OCI-LY7 (cell line): ENCODE measurements around the gene ADRB1.

Source experiments
- CTCF ChIP-seq: fragments of 200-600 bp; sonication (generic); conservative IDR thresholded peaks from 2 replicates; pipeline ENCODE4 v1.5.1; 2014; ENCODE audit warnings: mild to moderate bottlenecking, antibody characterized with exemption, low read length, moderate library complexity, mixed read lengths
- EZH2phosphoT487 ChIP-seq: fragments of 200-600 bp; sonication (generic); IDR thresholded peaks from 2 replicates; pipeline ENCODE4 v1.6.1; 2018; ENCODE audit warnings: low read depth, borderline replicate concordance, mild to moderate bottlenecking, mixed run types, antibody characterized with exemption, low read length, moderate library complexity, mixed read lengths

DNA sequence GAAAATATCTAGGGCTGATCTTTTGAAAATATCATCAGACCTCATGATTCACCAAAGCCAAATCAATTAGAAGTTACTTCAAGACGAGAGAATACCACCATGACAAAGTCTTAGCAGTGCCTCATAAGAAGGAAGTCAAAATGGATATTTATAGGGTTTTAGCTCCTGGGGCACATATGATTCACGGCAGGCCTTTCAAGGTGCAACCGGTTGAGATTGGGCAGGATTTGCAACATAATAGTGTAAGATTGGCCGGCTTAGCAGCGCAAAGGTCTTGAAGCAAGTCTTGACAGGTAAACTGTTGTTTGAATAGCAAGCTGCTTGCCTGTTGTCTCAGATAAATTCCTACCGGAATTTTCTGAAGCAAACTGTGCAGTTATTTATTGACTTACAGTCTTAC lies 17.5 kb downstream of the ADRB1 start:
- no peak for TF ChIP-seq CTCF
- TF ChIP-seq EZH2phosphoT487, result no peak
